ENCODE measurements around the gene DUS2.

DNA sequence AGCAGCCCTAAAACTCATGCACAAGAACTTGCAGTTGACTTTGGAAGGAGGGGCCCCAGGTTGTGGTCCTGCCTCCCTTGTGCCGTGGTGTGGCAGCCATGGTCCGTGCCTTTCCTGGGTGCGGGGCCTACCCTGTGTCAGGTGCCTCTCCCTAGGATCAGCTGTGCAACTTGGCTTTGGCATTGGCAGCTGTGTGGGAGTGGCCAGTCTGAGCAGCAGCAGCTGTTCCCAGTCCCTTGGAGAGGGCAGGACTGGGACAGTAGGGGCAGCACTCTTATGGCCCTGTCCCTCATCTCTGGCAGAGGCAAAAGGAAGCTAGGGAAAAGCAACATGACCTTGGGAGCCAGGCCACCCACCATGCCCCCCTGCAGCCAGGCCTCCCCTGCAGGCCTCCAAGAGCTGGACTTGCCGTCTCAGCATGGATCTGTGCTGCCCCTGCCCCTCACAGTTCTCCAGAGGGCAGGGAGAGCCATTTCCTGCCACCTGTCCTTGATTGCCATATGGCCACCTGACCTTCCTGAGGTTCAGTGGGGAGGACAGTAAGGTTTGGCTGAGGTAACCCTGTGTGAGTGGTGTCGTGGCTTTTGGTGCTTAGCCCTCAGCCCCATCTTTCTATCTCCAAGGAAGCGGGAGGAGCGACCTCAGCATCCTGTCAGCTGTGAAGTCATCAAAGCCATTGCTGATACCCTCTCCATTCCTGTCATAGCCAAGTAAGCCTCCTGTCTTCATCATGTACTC lies 46.6 kb downstream of the DUS2 start:
- no peak for TF ChIP-seq EZH2phosphoT487 (IDR thresholded peaks at IDR 0.05)
- TF ChIP-seq CTCF (IDR thresholded peaks at IDR 0.05) = no peak
- no peak for TF ChIP-seq EZH2 (IDR thresholded peaks at IDR 0.05)
